DOHH2 (cell line): ENCODE data around the gene ACOT9.

Source experiments
- H3F3A ChIP-seq: fragments of 200-600 bp; sonication (generic), shearing (Covaris generic); 2 replicates; pipeline ENCODE4 v1.6.0; 2016; ENCODE audit warnings: antibody characterized with exemption, mild to moderate bottlenecking; ENCODE audit not compliant: control insufficient read depth, insufficient read depth
- H3K27ac ChIP-seq: fragments of 200-600 bp; sonication (generic); 2 replicates; pipeline ENCODE4 v1.5.1; 2014; ENCODE audit warnings: low read depth, mild to moderate bottlenecking, low read length, moderate library complexity
- H3K27me3 ChIP-seq: fragments of 200-600 bp; sonication (generic); 2 replicates; pipeline ENCODE4 v1.6.1; 2014; ENCODE audit warnings: mild to moderate bottlenecking, low read length, mixed read lengths; ENCODE audit not compliant: control insufficient read depth
- H3K36me3 ChIP-seq: fragments of 200-600 bp; sonication (generic); 2 replicates; pipeline ENCODE4 v1.6.1; 2014; ENCODE audit warnings: mild to moderate bottlenecking, low read length, moderate library complexity, mixed read lengths; ENCODE audit not compliant: control insufficient read depth
- H3K4me1 ChIP-seq: fragments of 200-600 bp; sonication (generic); 2 replicates; pipeline ENCODE4 v1.6.1; 2014; ENCODE audit warnings: mild to moderate bottlenecking, low read length, mixed read lengths; ENCODE audit not compliant: control insufficient read depth
- H3K4me2 ChIP-seq: fragments of 200-600 bp; sonication (generic); 2 replicates; pipeline ENCODE4 v1.6.0; 2014; ENCODE audit warnings: mild to moderate bottlenecking, low read length, moderate library complexity
- H3K4me3 ChIP-seq: fragments of 200-600 bp; sonication (generic); 2 replicates; pipeline ENCODE4 v1.5.1; 2014; ENCODE audit warnings: mild to moderate bottlenecking, low read length, mixed read lengths
- H3K79me2 ChIP-seq: fragments of 200-600 bp; sonication (generic); 2 replicates; pipeline ENCODE4 v1.6.1; 2014; ENCODE audit warnings: mild to moderate bottlenecking, low read length, mixed read lengths; ENCODE audit not compliant: control insufficient read depth
- H3K9me2 ChIP-seq: fragments of 200-600 bp; sonication (generic); replicated peaks from 2 replicates; pipeline ENCODE4 v1.6.1; 2014; ENCODE audit warnings: mild to moderate bottlenecking, low read length, mixed read lengths; ENCODE audit not compliant: control insufficient read depth
- H3K9me3 ChIP-seq: fragments of 200-600 bp; sonication (generic); 2 replicates; pipeline ENCODE4 v1.6.1; 2014; ENCODE audit warnings: antibody characterized with exemption, low read length, mixed read lengths; ENCODE audit not compliant: control insufficient read depth, insufficient read depth
- H4K20me1 ChIP-seq: fragments of 200-600 bp; sonication (generic); 2 replicates; pipeline ENCODE4 v1.6.0; 2014; ENCODE audit warnings: low read depth, mild to moderate bottlenecking, antibody characterized with exemption, low read length, moderate library complexity; ENCODE audit not compliant: control insufficient read depth, insufficient read depth
- CTCF ChIP-seq: fragments of 200-600 bp; sonication (generic); IDR thresholded peaks from one replicate; pipeline ENCODE4 v1.5.1; 2014; ENCODE audit warnings: antibody characterized with exemption, mild to moderate bottlenecking, low read depth, low read length; ENCODE audit not compliant: poor library complexity, severe bottlenecking
- EZH2phosphoT487 ChIP-seq: fragments of 200-600 bp; sonication (generic); IDR thresholded peaks from 2 replicates; pipeline ENCODE4 v1.6.1; 2017; ENCODE audit warnings: borderline replicate concordance, mild to moderate bottlenecking, antibody characterized with exemption, low read length, moderate library complexity, mixed read lengths

ACOT9 gene

GRCh38 chrX:23727206-23727605 lies 15.9 kb downstream of the ACOT9 start:
- Histone ChIP-seq H3K4me2 (no peak overlapping the region), H3F3A (no peaks in the 10 kb centered on the region), H3K27ac (no peak overlapping the region), H4K20me1 (no peaks in the 10 kb centered on the region), H3K36me3 (peaks cover 4% of the 10 kb centered on the region; the same call in 1 of the 2 replicates), H3K4me1 (no peaks in the 10 kb centered on the region), H3K79me2 (no peaks in the 10 kb centered on the region), H3K9me3 (no peaks in the 10 kb centered on the region), H3K9me2 (no peaks in the 10 kb centered on the region), H3K4me3 (no peak overlapping the region), H3K27me3 (no peaks in the 10 kb centered on the region)
- no peak for TF ChIP-seq EZH2phosphoT487
- TF ChIP-seq CTCF, result no peak

GRCh38 chrX:23726191-23726590 lies 16.9 kb downstream of the ACOT9 start:
- Histone ChIP-seq H3K79me2 (no peaks in the 10 kb centered on the region), H4K20me1 (no peaks in the 10 kb centered on the region), H3K4me2 (no peak overlapping the region), H3K4me1 (no peaks in the 10 kb centered on the region), H3K36me3 (peaks cover 8% of the 10 kb centered on the region), H3K9me2 (no peaks in the 10 kb centered on the region), H3K9me3 (no peaks in the 10 kb centered on the region), H3K27me3 (no peaks in the 10 kb centered on the region), H3K27ac (no peak overlapping the region), H3K4me3 (no peak overlapping the region), H3F3A (no peaks in the 10 kb centered on the region)
- no peak for TF ChIP-seq EZH2phosphoT487
- TF ChIP-seq CTCF, result no peak

- TF ChIP-seq CTCF (no peak), EZH2phosphoT487 (no peak)
- H4K20me1 ChIP-seq, result no peaks in the 10 kb centered on the region
- H3K4me3 ChIP-seq, result no peak overlapping the region
- no peaks in the 10 kb centered on the region for H3K4me1 ChIP-seq
- H3K79me2 ChIP-seq, result no peaks in the 10 kb centered on the region
- no peaks in the 10 kb centered on the region for H3K27me3 ChIP-seq
- H3K4me2 ChIP-seq, result no peak overlapping the region
- H3K27ac ChIP-seq, result no peak overlapping the region
- no peaks in the 10 kb centered on the region for H3F3A ChIP-seq
- no peaks in the 10 kb centered on the region for H3K9me3 ChIP-seq
- H3K9me2 ChIP-seq, result no peaks in the 10 kb centered on the region
- peaks cover 12% of the 10 kb centered on the region for H3K36me3 ChIP-seq
Measured at GRCh38 chrX:23720117-23720677, 22.9 kb downstream of the ACOT9 start.
